Endothelial cell of umbilical vein (primary cell): ENCODE results near the gene TTLL11. TPM values are rescaled to one million over a fixed set of nuclear protein-coding genes. Genes with fewer than 3 reads are reported as not detected.

Source experiments
- BruUV-seq: library from RNA; stranded (reverse); fragments of 400-500 nt; replicated peaks from 2 replicates; lab custom pipeline; 2021; lab: Mats Ljungman, UMichigan
- CTCF ChIA-PET: fragments of 300-600, 350-600 bp; sonication (Branson Sonifier 250); formaldehyde crosslinking; loops from one replicate; lab custom pipeline; 2021; ENCODE audit warnings: antibody characterized with exemption, inconsistent platforms; lab: Charles Lee
- POLR2A ChIA-PET: fragments of 300-600, 350-600 bp; sonication (Branson Sonifier 250); formaldehyde crosslinking; loops from one replicate; lab custom pipeline; 2021; ENCODE audit warnings: antibody characterized with exemption, inconsistent platforms; lab: Charles Lee
- DNase-seq: peaks from one replicate; pipeline ENCODE4 v3.0.0-alpha.2; 2011; ENCODE audit warnings: low read depth, low spot score
- FAIRE-seq: peaks from 2 replicates; lab custom pipeline; 2011; peaks lifted over from hg19 to GRCh38; lab: Jason Lieb, UNC
- H2AFZ ChIP-seq: 2 replicates; pipeline ENCODE4 v1.6.0; 2012; ENCODE audit warnings: low read depth, low read length, control low read depth, inconsistent platforms
- H3K27ac ChIP-seq: 2 replicates; pipeline ENCODE4 v1.5.1; 2011; ENCODE audit warnings: low read depth, mild to moderate bottlenecking, control low read depth, low read length, moderate library complexity; ENCODE audit not compliant: insufficient read depth
- H3K27me3 ChIP-seq, 2 experiments: 2 replicates each; pipeline versions ENCODE4 v1.6.0 to v1.6.1; 2011; ENCODE audit warnings: low read length in 2 of 2, mixed read lengths in 1 of 2; ENCODE audit not compliant: control insufficient read depth in 2 of 2, insufficient read depth in 2 of 2
- H3K36me3 ChIP-seq, 2 experiments: 2 replicates in 1 of 2; 3 replicates in 1 of 2; pipeline ENCODE4 v1.5.1; 2011; ENCODE audit warnings: low read length in 2 of 2, mild to moderate bottlenecking in 1 of 2, moderate library complexity in 1 of 2; ENCODE audit not compliant: control insufficient read depth in 2 of 2, insufficient read depth in 2 of 2; ENCODE audit errors: extremely low read depth in 1 of 2
- H3K4me1 ChIP-seq: 3 replicates; pipeline ENCODE4 v1.5.1; 2011; ENCODE audit warnings: mild to moderate bottlenecking, low read length; ENCODE audit not compliant: control insufficient read depth, insufficient read depth; ENCODE audit errors: extremely low read depth
- H3K4me2 ChIP-seq: 2 replicates; pipeline ENCODE4 v1.6.1; 2011; ENCODE audit warnings: low read length, control low read depth, mixed read lengths; ENCODE audit not compliant: insufficient read depth
- H3K4me3 ChIP-seq, 3 experiments: fragments of 200-600 bp in 1 of 3; sonication (generic), shearing (Covaris generic) in 1 of 3; replicated peaks in 1 of 3; 2 replicates each; pipeline ENCODE4 v1.5.1; 2011 to 2016; ENCODE audit warnings: control low read depth in 3 of 3, low read length in 3 of 3, mild to moderate bottlenecking in 2 of 3, inconsistent platforms in 1 of 3, low read depth in 1 of 3, moderate library complexity in 1 of 3; ENCODE audit not compliant: insufficient read depth in 1 of 3
- H3K79me2 ChIP-seq: 2 replicates; pipeline ENCODE4 v1.6.0; 2012; ENCODE audit warnings: low read length, inconsistent platforms; ENCODE audit not compliant: control insufficient read depth, insufficient read depth
- H3K9ac ChIP-seq: replicated peaks from 2 replicates; pipeline ENCODE3; 2011; ENCODE audit warnings: low read length, control low read depth; ENCODE audit not compliant: insufficient read depth; ENCODE audit errors: extremely low read depth
- H3K9me1 ChIP-seq: replicated peaks from 3 replicates; pipeline ENCODE4 v1.6.0; 2011; ENCODE audit warnings: mild to moderate bottlenecking, low read length; ENCODE audit not compliant: control insufficient read depth, insufficient read depth; ENCODE audit errors: extremely low read depth
- H3K9me3 ChIP-seq: replicated peaks from 2 replicates; pipeline ENCODE4 v1.5.1; 2012; ENCODE audit warnings: low read length, inconsistent platforms; ENCODE audit not compliant: control insufficient read depth, insufficient read depth
- H4K20me1 ChIP-seq: replicated peaks from 2 replicates; pipeline ENCODE3; 2011; ENCODE audit warnings: mild to moderate bottlenecking, low read length; ENCODE audit not compliant: control insufficient read depth, insufficient read depth; ENCODE audit errors: extremely low read depth
- EZH2 ChIP-seq: IDR thresholded peaks from 2 replicates; pipeline ENCODE4 v1.6.1; 2012; ENCODE audit warnings: borderline replicate concordance, low read depth, mild to moderate bottlenecking, moderate library complexity, low read length, inconsistent platforms; ENCODE audit not compliant: severe bottlenecking
- FOS ChIP-seq: IDR thresholded peaks from 2 replicates; pipeline ENCODE4 v1.6.1; 2011; ENCODE audit warnings: mild to moderate bottlenecking, low read length, moderate library complexity, borderline replicate concordance; ENCODE audit not compliant: insufficient read depth
- GATA2 ChIP-seq: IDR thresholded peaks from 2 replicates; pipeline ENCODE4 v1.7.0; 2011; ENCODE audit warnings: low read depth, mild to moderate bottlenecking, moderate library complexity, mixed read lengths, low read length; ENCODE audit not compliant: insufficient read length, insufficient read depth
- JUN ChIP-seq: IDR thresholded peaks from 2 replicates; pipeline ENCODE4 v1.6.1; 2011; ENCODE audit warnings: borderline replicate concordance, low read depth; ENCODE audit not compliant: insufficient read length, insufficient read depth
- MAX ChIP-seq: IDR thresholded peaks from 2 replicates; pipeline ENCODE4 v1.6.1; 2011; ENCODE audit not compliant: insufficient read depth, insufficient read length
- MYC ChIP-seq: IDR thresholded peaks from one replicate; pipeline ENCODE4 v1.6.1; 2011; ENCODE audit warnings: mild to moderate bottlenecking, low read depth, low read length
- POLR2A ChIP-seq: IDR thresholded peaks from 2 replicates; pipeline ENCODE4 v1.6.1; 2012; ENCODE audit warnings: low read depth, mild to moderate bottlenecking, control low read depth, low read length
- POLR2AphosphoS5 ChIP-seq: IDR thresholded peaks from 2 replicates; pipeline ENCODE4 v1.6.1; 2012; ENCODE audit warnings: low read depth, mild to moderate bottlenecking, control low read depth, low read length, moderate library complexity; ENCODE audit not compliant: insufficient read depth
- dilution Hi-C: fragments of 300-500 bp; cut with MboI; formaldehyde crosslinking; loops from one replicate; pipeline ENCODE4 v1.15.0; 2019; ENCODE audit warnings: low sequenced_read_pairs; ENCODE audit not compliant: extremely low pct_ligation_motif_present
- intact Hi-C: fragments of 100-400 bp; cut with micrococcal nuclease; formaldehyde crosslinking; loops from one replicate; pipeline ENCODE4 v1.10.0; 2022
- polyA plus RNA-seq, 4 experiments: library from polyadenylated mRNA; depleted of rRNA in 3 of 4; stranded (reverse) in 3 of 4; unstranded in 1 of 4; fragments of >200 nt; gene quantifications; 2 replicates each; pipeline versions ENCODE4 v1.2.1 to v1.2.3, GENCODE V29; 2011 to 2012; ENCODE audit warnings: missing spikeins in 1 of 4
- total RNA-seq: library from RNA; stranded (reverse); gene quantifications from 2 replicates; pipeline ENCODE4 v1.2.3, GENCODE V29; 2021
- TF ChIP-seq, protein P1 (sequence below), 2 donors: IDR thresholded peaks; 1 replicate in 1 of 2; 2 replicates in 1 of 2; pipeline ENCODE4 v1.5.1; 2011; ENCODE audit warnings: low read length in 2 of 2, mild to moderate bottlenecking in 2 of 2, moderate library complexity in 2 of 2, control low read depth in 1 of 2, inconsistent platforms in 1 of 2, low read depth in 1 of 2; ENCODE audit not compliant: insufficient read depth in 1 of 2; ENCODE audit errors: extremely low read depth in 1 of 2

Gene TTLL11
- total and polyA plus RNA-seq, 2 donors (not counting 3 experiments of a cell fraction or from before 2014, with no cell fraction given): 4.9 to 5.1 TPM

GRCh38 chr9:121968056-121968455, 125.1 kb downstream of the TTLL11 start:
- H3K9ac ChIP-seq: no peak overlapping the region
- BruUV-seq: no TSS peak
- H3K27ac ChIP-seq: no peak overlapping the region
- no peak for TF ChIP-seq POLR2A
- TF ChIP-seq MYC: no peak
- TF ChIP-seq MAX: no peak
- no peak for TF ChIP-seq JUN
- TF ChIP-seq, protein P1, sequence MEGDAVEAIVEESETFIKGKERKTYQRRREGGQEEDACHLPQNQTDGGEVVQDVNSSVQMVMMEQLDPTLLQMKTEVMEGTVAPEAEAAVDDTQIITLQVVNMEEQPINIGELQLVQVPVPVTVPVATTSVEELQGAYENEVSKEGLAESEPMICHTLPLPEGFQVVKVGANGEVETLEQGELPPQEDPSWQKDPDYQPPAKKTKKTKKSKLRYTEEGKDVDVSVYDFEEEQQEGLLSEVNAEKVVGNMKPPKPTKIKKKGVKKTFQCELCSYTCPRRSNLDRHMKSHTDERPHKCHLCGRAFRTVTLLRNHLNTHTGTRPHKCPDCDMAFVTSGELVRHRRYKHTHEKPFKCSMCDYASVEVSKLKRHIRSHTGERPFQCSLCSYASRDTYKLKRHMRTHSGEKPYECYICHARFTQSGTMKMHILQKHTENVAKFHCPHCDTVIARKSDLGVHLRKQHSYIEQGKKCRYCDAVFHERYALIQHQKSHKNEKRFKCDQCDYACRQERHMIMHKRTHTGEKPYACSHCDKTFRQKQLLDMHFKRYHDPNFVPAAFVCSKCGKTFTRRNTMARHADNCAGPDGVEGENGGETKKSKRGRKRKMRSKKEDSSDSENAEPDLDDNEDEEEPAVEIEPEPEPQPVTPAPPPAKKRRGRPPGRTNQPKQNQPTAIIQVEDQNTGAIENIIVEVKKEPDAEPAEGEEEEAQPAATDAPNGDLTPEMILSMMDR (IDR thresholded peaks at IDR 0.05; ENCODE audit: extremely low read depth in 1 of 2, insufficient read depth in 1 of 2, low read depth in 1 of 2, low read length in 2 of 2): no peak
- TF ChIP-seq FOS: no peak
- TF ChIP-seq GATA2: no peak
- no peak for TF ChIP-seq EZH2
- no peak for TF ChIP-seq POLR2AphosphoS5
- no peak overlapping the region for H2AFZ ChIP-seq
- H3K36me3 ChIP-seq: no peaks in the 10 kb centered on the region
- POLR2A ChIA-PET: no interaction called here
- dilution Hi-C loops: no loop called here
- H3K79me2 ChIP-seq: peaks cover 3% of the 10 kb centered on the region
- no peaks in the 10 kb centered on the region for H4K20me1 ChIP-seq
- no peak overlapping the region for H3K4me2 ChIP-seq
- no peaks in the 10 kb centered on the region for H3K9me1 ChIP-seq
- peaks cover 26% of the 10 kb centered on the region for H3K4me1 ChIP-seq
- FAIRE-seq (no peak), DNase-seq (no peak)
- intact Hi-C loops: no loop called here
- H3K4me3 ChIP-seq: no peak overlapping the region
- CTCF ChIA-PET: no interaction called here
- no peaks in the 10 kb centered on the region for H3K9me3 ChIP-seq
- H3K27me3 ChIP-seq: no peaks in the 10 kb centered on the region
